Measurements from ENCODE around the gene KCNK7. TPM values are rescaled to one million over a fixed set of nuclear protein-coding genes. Genes with fewer than 3 reads are reported as not detected.

Gene KCNK7
- total RNA-seq, 6 donors from 2014 or later = 0.59 to 3.7 (median 1.7) TPM; not detected in 1

DNA sequence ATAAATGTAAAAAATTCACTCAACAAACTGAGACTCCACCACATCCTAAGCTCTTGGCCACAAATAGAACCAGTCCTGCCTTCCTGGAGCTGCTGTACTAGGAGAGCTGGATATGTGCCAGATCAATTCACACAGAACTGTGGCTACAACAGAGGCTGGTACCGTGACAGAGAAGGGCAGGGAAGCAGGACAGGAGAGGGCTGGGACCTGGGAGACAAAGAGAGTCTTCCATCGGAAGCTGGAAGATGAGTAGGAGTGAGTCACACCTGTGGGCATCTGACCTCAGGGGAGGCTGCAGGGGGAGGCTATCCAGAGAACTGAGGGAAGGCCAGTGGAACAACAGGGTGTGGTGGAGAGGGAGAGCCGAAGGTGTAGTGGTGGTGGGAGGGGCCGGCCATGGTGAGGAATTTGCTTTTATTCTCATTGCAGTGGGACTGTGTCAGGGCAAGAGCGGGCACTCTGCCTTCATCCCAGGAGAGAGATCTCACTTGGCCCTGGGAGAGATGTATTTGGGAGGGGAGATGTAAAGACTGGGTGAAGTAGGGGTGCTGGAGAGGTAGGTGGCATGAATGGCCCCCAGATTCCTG is 35.6 kb downstream of the KCNK7 start:
- H3K4me3 ChIP-seq = no peak overlapping the region
- no peaks in the 10 kb centered on the region for H3K36me3 ChIP-seq
- H3K27me3 ChIP-seq = no peaks in the 10 kb centered on the region
- DNase-seq (no peak), ATAC-seq (ENCODE audit: low FRiP score in 2 of 2) (no peak)
- peak overlapping the region; percentile 49 to 97 (median 90) for H3K27ac ChIP-seq
- TF ChIP-seq EP300 (IDR thresholded peaks at IDR 0.05) (no peak), POLR2A (IDR thresholded peaks at IDR 0.05) (no peak), POLR2AphosphoS5 (IDR thresholded peaks at IDR 0.05) (no peak)
- TF ChIP-seq, protein P1, sequence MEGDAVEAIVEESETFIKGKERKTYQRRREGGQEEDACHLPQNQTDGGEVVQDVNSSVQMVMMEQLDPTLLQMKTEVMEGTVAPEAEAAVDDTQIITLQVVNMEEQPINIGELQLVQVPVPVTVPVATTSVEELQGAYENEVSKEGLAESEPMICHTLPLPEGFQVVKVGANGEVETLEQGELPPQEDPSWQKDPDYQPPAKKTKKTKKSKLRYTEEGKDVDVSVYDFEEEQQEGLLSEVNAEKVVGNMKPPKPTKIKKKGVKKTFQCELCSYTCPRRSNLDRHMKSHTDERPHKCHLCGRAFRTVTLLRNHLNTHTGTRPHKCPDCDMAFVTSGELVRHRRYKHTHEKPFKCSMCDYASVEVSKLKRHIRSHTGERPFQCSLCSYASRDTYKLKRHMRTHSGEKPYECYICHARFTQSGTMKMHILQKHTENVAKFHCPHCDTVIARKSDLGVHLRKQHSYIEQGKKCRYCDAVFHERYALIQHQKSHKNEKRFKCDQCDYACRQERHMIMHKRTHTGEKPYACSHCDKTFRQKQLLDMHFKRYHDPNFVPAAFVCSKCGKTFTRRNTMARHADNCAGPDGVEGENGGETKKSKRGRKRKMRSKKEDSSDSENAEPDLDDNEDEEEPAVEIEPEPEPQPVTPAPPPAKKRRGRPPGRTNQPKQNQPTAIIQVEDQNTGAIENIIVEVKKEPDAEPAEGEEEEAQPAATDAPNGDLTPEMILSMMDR (IDR thresholded peaks at IDR 0.05) = no peak
- H3K4me1 ChIP-seq = peaks cover 45 to 64% (median 53%) of the 10 kb centered on the region in 4 donors
- WGBS, 2 donors = 38 to 49% methylated on average over 5 of the region's 5 CpGs
- no peaks in the 10 kb centered on the region for H3K9me3 ChIP-seq

DNA sequence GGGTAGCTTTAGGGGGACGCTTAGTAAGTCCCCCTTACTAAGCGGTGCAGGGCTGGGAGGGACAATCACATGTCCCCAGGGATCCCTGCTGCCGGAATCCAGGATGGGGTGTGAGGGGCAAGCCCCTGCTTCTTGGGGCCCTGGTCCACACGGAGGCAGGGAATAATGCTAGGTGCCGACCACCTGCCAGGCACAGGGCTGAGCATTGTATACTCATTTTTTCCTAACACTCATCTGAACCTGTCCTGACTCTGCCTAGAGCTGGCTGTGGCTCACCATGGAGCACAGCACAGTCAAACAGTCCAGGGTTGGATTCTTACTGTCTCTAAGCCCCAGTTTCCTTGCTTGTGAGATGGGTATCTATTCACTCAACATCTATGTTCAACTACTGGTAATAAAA is 36.1 kb downstream of the KCNK7 start:
- no peak overlapping the region for H3K4me3 ChIP-seq
- 84% methylated on average over 5 of the region's 5 CpGs for WGBS, 2 donors
- H3K27me3 ChIP-seq = no peaks in the 10 kb centered on the region
- H3K9me3 ChIP-seq = no peaks in the 10 kb centered on the region
- TF ChIP-seq EP300 (IDR thresholded peaks at IDR 0.05) = no peak
- no peak for TF ChIP-seq POLR2A (IDR thresholded peaks at IDR 0.05)
- TF ChIP-seq, protein P1 (IDR thresholded peaks at IDR 0.05) = no peak
- TF ChIP-seq POLR2AphosphoS5 (IDR thresholded peaks at IDR 0.05) = no peak
- H3K36me3 ChIP-seq = no peaks in the 10 kb centered on the region
- DNase-seq = no peak
- ATAC-seq (ENCODE audit: low FRiP score in 2 of 2) = no peak
- H3K4me1 ChIP-seq = peaks cover 42 to 60% (median 54%) of the 10 kb centered on the region in 4 donors
- peak overlapping the region; percentile 88 to 97 (median 92) for H3K27ac ChIP-seq

DNA sequence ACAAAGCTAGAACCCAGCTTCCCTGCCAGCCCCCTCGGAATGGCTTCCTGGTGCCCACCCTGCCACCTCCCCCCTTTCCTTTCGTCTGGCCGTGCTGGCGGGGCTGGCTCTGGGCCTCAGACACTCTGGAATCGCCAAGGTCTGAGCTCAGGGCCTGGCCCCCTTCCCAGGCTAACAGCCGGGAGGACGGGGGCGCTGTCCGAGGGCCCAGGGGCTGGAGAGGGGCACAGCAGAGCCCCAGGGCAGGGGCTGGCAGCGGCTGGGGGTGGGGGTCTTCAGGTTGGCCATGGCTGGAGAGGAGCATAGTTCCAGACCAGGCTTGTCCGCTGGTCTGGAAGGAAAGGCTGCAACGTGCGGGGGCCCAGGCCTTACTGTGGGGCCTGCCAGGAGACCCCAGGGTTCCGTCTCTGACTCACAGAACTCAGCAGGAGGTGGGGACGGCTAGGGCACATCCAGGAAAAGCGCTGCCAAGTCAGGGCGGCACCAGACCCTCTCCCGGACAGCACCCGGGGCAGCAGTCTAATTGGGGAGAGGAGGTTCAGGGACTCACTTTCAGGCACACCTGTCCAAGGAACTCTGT is 36.6 kb downstream of the KCNK7 start:
- no peaks in the 10 kb centered on the region for H3K27me3 ChIP-seq
- H3K9me3 ChIP-seq = no peaks in the 10 kb centered on the region
- H3K36me3 ChIP-seq = peaks cover 0 to 1% (median 0%) of the 10 kb centered on the region in 4 donors
- H3K4me1 ChIP-seq = peaks cover 42 to 65% (median 55%) of the 10 kb centered on the region in 4 donors
- H3K27ac ChIP-seq = peak overlapping the region; percentile 88 to 97 (median 92)
- 38 to 55% methylated on average over 11 to 18 of the region's 19 CpGs for WGBS, 2 donors
- DNase-seq (peak in 1 of 2 donors; percentile 82), ATAC-seq (ENCODE audit: low FRiP score in 2 of 2) (peak; percentile 37 to 72)
- peak overlapping the region in 3 of 4 donors; percentile 56 to 66 (median 65) for H3K4me3 ChIP-seq
- TF ChIP-seq POLR2AphosphoS5 (IDR thresholded peaks at IDR 0.05) (no peak), POLR2A (IDR thresholded peaks at IDR 0.05) (no peak)

DNA sequence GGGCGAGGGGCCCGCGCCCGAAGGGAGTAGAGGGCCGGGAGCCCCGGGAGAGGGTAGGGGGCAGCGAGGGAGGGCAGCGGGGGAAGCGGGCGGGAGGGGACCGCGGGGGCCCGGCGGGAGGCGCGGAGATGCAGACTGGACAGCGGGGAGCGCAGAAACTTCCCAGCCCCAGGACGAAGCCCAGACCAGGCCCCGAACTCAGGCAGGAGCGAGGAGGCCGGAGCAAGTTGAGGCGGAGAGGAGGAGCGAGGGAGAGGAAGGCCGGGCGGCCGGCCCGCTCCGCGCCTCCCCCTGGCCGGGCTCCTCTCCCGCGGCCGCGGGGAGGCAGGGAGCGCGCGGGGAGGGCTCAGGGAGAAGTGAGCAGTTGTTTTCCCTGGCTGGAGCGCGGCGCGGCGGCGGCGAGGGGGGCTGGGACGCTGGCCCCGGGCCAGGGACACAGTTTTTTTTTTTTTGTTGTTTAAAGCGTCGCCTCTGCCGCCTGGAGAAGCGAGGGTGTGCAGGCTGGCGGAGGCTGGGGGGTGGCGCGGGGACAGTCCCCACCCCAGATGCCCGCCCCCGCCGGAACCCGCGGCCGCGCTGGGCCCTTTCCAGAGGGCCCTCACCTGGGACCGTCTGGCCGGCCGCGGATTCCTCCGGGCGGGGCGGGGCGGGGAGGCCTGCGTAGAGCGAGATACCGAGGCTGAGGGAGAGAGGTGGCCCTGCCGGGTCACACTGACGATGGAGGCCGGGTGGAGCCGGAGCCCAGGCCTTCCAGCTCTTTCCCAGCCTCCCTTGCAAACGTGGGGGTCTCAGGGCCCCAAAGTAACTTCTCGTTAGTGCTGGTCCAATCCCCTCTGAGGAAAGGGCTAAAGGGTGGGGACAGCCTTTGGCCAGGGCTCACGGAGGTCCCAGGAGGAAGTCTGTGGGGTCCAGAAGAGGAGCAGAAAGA is 37.3 kb downstream of the KCNK7 start, which contains the start of gene LTBP3:
Gene LTBP3, minus strand, starts transcription at position 358 of the 928 bp plus-strand sequence. CDS start 400 bp downstream, outside the sequence.
- Histone ChIP-seq H3K4me3 (peak within 1 kb of the TSS; percentile 56 to 70 (median 66)), H3K9me3 (no peaks in the 10 kb centered on the region), H3K27me3 (no peaks in the 10 kb centered on the region), H3K36me3 (peaks cover 0 to 9% (median 1%) of the 10 kb centered on the region in 4 donors), H3K27ac (peak within 1 kb of the TSS; percentile 88 to 97 (median 92)), H3K4me1 (peaks cover 42 to 73% (median 57%) of the 10 kb centered on the region in 4 donors)
- WGBS, 2 donors = 0 to 1% methylated on average over 1 to 59 of the region's 79 CpGs
- peak; percentile 87 to 90 for ATAC-seq (ENCODE audit: low FRiP score in 2 of 2)
- TF ChIP-seq POLR2AphosphoS5 (IDR thresholded peaks at IDR 0.05) = peak; percentile 26 to 57
- TF ChIP-seq, protein P1 (IDR thresholded peaks at IDR 0.05) = no peak
- TF ChIP-seq POLR2A (IDR thresholded peaks at IDR 0.05) = peak in 1 of 4 donors; percentile 51
- DNase-seq = peak; percentile 74 to 94
